GM13976 (cell line): ENCODE results near the gene PTPRE.

Experiments used
- DNase-seq: peaks from one replicate; pipeline ENCODE4 v3.0.0; 2012; ENCODE audit warnings: low spot score
- in situ Hi-C: fragments of 300-500 bp; cut with MboI; formaldehyde crosslinking; loops from one replicate; pipeline ENCODE4 v1.12.0; 2022; ENCODE audit warnings: low sequenced_read_pairs, mixed read lengths, inconsistent platforms; ENCODE audit not compliant: unreplicated experiment
- TF ChIP-seq, protein P1 (sequence below): IDR thresholded peaks from 2 replicates; pipeline ENCODE4 v1.5.1; 2012; ENCODE audit warnings: borderline replicate concordance, mild to moderate bottlenecking; ENCODE audit not compliant: insufficient read depth; ENCODE audit errors: extremely low read depth, missing control alignments, control extremely low read depth

PTPRE gene

GRCh38 chr10:128068398-128069285, 161.7 kb downstream of the PTPRE start:
- no peak for DNase-seq
- in situ Hi-C loops, result no loop called here
- TF ChIP-seq, protein P1, sequence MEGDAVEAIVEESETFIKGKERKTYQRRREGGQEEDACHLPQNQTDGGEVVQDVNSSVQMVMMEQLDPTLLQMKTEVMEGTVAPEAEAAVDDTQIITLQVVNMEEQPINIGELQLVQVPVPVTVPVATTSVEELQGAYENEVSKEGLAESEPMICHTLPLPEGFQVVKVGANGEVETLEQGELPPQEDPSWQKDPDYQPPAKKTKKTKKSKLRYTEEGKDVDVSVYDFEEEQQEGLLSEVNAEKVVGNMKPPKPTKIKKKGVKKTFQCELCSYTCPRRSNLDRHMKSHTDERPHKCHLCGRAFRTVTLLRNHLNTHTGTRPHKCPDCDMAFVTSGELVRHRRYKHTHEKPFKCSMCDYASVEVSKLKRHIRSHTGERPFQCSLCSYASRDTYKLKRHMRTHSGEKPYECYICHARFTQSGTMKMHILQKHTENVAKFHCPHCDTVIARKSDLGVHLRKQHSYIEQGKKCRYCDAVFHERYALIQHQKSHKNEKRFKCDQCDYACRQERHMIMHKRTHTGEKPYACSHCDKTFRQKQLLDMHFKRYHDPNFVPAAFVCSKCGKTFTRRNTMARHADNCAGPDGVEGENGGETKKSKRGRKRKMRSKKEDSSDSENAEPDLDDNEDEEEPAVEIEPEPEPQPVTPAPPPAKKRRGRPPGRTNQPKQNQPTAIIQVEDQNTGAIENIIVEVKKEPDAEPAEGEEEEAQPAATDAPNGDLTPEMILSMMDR, result no peak

GRCh38 chr10:128069351-128070051, 162.6 kb downstream of the PTPRE start:
- TF ChIP-seq, protein P1, result peak; percentile 70
- DNase-seq, result peak; percentile 85
- in situ Hi-C loops, result no loop called here

GRCh38 chr10:128070161-128070560, 163.3 kb downstream of the PTPRE start:
- DNase-seq, result no peak
- in situ Hi-C loops, result no loop called here
- TF ChIP-seq, protein P1, result no peak

- TF ChIP-seq, protein P1, result no peak
- DNase-seq, result no peak
- in situ Hi-C loops, result no loop called here
Observed at GRCh38 chr10:128070721-128071416, 164.0 kb downstream of the PTPRE start.

DNA sequence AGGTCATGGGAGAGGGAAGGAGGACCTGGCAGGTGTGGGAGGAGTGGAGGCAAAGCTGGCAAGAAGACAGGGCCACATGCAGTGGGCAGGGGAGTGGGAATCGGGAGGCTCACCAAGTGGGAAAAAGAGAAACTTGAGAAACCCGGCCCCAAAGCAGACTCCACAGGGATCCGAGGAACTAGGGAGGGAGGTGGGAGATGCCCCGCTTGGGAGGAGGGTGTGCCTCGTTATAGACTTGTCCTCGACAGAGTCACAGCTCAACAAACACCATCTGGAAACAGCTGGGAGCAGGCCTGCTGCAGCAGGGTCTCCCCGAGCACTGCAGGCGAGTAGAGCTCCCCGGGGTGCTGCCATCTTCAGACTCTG, 164.5 kb downstream of the PTPRE start:
- DNase-seq, result no peak
- TF ChIP-seq, protein P1, result no peak
- in situ Hi-C loops, result no loop called here

- in situ Hi-C loops, result no loop called here
- DNase-seq, result no peak
Observed at GRCh38 chr10:128072046-128072445, 165.1 kb downstream of the PTPRE start.

More at GRCh38 chr10:128072046-128072445, 165.1 kb downstream of the PTPRE start:
- TF ChIP-seq, protein P1, result no peak
